HG03135 (cell line): Measurements from ENCODE around the gene TDRD12.
"Not testable (repeated sequence)": the region's sequence is repeated elsewhere in the genome, so short reads cannot be mapped to it uniquely, and the experiment has no call there.

Experiments used
- ATAC-seq: cut with Tn5 transposase; IDR thresholded peaks from one replicate; pipeline ENCODE4 v1.9.1; 2021; ENCODE audit warnings: mild to moderate bottlenecking, moderate library complexity; ENCODE audit not compliant: unreplicated experiment

TDRD12 gene

GRCh38 chr19:32830231-32831014 lies 110.9 kb downstream of the TDRD12 start:
- no peak for ATAC-seq

- ATAC-seq = no peak
Measured at GRCh38 chr19:32831611-32832010, 112.0 kb downstream of the TDRD12 start.

GRCh38 chr19:32832094-32832493 lies 112.5 kb downstream of the TDRD12 start:
- ATAC-seq = not testable (repeated sequence)

- ATAC-seq = not testable (repeated sequence)
Measured at GRCh38 chr19:32832825-32833224, 113.3 kb downstream of the TDRD12 start.

GRCh38 chr19:32833388-32833787 lies 113.8 kb downstream of the TDRD12 start:
- ATAC-seq = not testable (repeated sequence)

GRCh38 chr19:32837531-32837930 lies 118.0 kb downstream of the TDRD12 start:
- no peak for ATAC-seq

- no peak for ATAC-seq
Measured at GRCh38 chr19:32842061-32842460, 122.5 kb downstream of the TDRD12 start.

GRCh38 chr19:32843716-32844245 lies 124.2 kb downstream of the TDRD12 start:
- no peak for ATAC-seq

- ATAC-seq = not testable (repeated sequence)
Measured at GRCh38 chr19:32848035-32848434, 128.5 kb downstream of the TDRD12 start.

GRCh38 chr19:32852216-32852615 lies 132.6 kb downstream of the TDRD12 start:
- no peak for ATAC-seq

GRCh38 chr19:32856818-32857217 lies 137.3 kb downstream of the TDRD12 start:
- ATAC-seq = not testable (repeated sequence)

GRCh38 chr19:32857584-32857983 lies 138.0 kb downstream of the TDRD12 start:
- no peak for ATAC-seq

GRCh38 chr19:32858155-32858554 lies 138.6 kb downstream of the TDRD12 start:
- ATAC-seq = no peak

GRCh38 chr19:32858559-32858958 lies 139.0 kb downstream of the TDRD12 start:
- no peak for ATAC-seq

GRCh38 chr19:32859591-32859990 lies 140.0 kb downstream of the TDRD12 start:
- no peak for ATAC-seq

- ATAC-seq = no peak
Measured at GRCh38 chr19:32861596-32861995, 142.0 kb downstream of the TDRD12 start.

GRCh38 chr19:32862173-32862572 lies 142.6 kb downstream of the TDRD12 start:
- no peak for ATAC-seq

- no peak for ATAC-seq
Measured at GRCh38 chr19:32862741-32863140, 143.2 kb downstream of the TDRD12 start.

GRCh38 chr19:32863301-32863700 lies 143.7 kb downstream of the TDRD12 start:
- ATAC-seq = no peak

GRCh38 chr19:32863841-32864240 lies 144.3 kb downstream of the TDRD12 start:
- ATAC-seq = no peak

GRCh38 chr19:32864318-32865007 lies 144.9 kb downstream of the TDRD12 start:
- no peak for ATAC-seq

GRCh38 chr19:32865326-32865725 lies 145.8 kb downstream of the TDRD12 start:
- no peak for ATAC-seq
